B cell (primary cell): ENCODE data around the gene TES. TPM values are rescaled to one million over a fixed set of nuclear protein-coding genes. Genes with fewer than 3 reads are reported as not detected.

Source experiments
- ATAC-seq: fragments of 200-7000 bp; cut with Tn5 transposase; one replicate; pipeline ENCODE4 v1.10.0; 2021; ENCODE audit warnings: low read depth, mild to moderate bottlenecking, moderate number of reproducible peaks, moderate library complexity
- CTCF ChIA-PET: fragments of 350-600 bp; sonication (Branson Sonifier 250); formaldehyde crosslinking; loops from one replicate; lab custom pipeline; 2021; ENCODE audit warnings: antibody characterized with exemption, inconsistent platforms; lab: Charles Lee
- POLR2A ChIA-PET: fragments of 350-600 bp; sonication (Branson Sonifier 250); formaldehyde crosslinking; loops from one replicate; lab custom pipeline; 2021; ENCODE audit warnings: antibody characterized with exemption; lab: Charles Lee
- DNase-seq: peaks from one replicate; pipeline ENCODE4 v3.0.0; 2013
- H2AFZ ChIP-seq: 2 replicates; pipeline ENCODE4 v1.6.1; 2012; ENCODE audit warnings: mild to moderate bottlenecking, low read depth, low read length; ENCODE audit not compliant: insufficient read depth, poor library complexity, severe bottlenecking
- H3K27ac ChIP-seq, 2 donors: 1 replicate in 1 of 2; 2 replicates in 1 of 2; pipeline ENCODE4 v1.5.1; 2012 to 2013; ENCODE audit warnings: low read length in 2 of 2, mild to moderate bottlenecking in 2 of 2, moderate library complexity in 1 of 2
- H3K27me3 ChIP-seq, 4 experiments: fragments of 200-600 bp in 1 of 4; sonication (generic) in 1 of 4; replicated peaks in 1 of 4; 1 replicate in 2 of 4; 2 replicates in 2 of 4; pipeline versions ENCODE4 v1.6.1 to v1.7.0; 2013 to 2016; ENCODE audit warnings: low read length in 3 of 4, mild to moderate bottlenecking in 2 of 4, mixed read lengths in 1 of 4, moderate library complexity in 1 of 4; ENCODE audit not compliant: insufficient read depth in 4 of 4, control insufficient read depth in 3 of 4; ENCODE audit errors: control extremely low read depth in 1 of 4
- H3K36me3 ChIP-seq, 2 experiments: replicated peaks in 1 of 2; 1 replicate in 1 of 2; 2 replicates in 1 of 2; pipeline versions ENCODE4 v1.6.1 to v1.7.1; 2013; ENCODE audit warnings: low read length in 1 of 2; ENCODE audit not compliant: insufficient read depth in 2 of 2, control insufficient read depth in 1 of 2; ENCODE audit errors: control extremely low read depth in 1 of 2, extremely low read depth in 1 of 2
- H3K4me1 ChIP-seq, 2 donors: fragments of 200-600 bp in 1 of 2; sonication (generic) in 1 of 2; 1 replicate in 1 of 2; 2 replicates in 1 of 2; pipeline versions ENCODE4 v1.5.1 to v1.6.1; 2013 to 2017; ENCODE audit warnings: low read length in 2 of 2; ENCODE audit not compliant: control insufficient read depth in 2 of 2, insufficient read depth in 2 of 2
- H3K4me2 ChIP-seq: replicated peaks from 2 replicates; pipeline ENCODE3; 2012; ENCODE audit warnings: mild to moderate bottlenecking, low read depth, low read length; ENCODE audit not compliant: poor library complexity, severe bottlenecking
- H3K4me3 ChIP-seq, 5 experiments: fragments of 200-600 bp in 1 of 5; sonication (generic) in 1 of 5; 1 replicate in 3 of 5; 2 replicates in 2 of 5; pipeline versions ENCODE4 v1.5.1 to v1.7.0; 2011 to 2016; ENCODE audit warnings: low read length in 4 of 5, mild to moderate bottlenecking in 4 of 5, low read depth in 2 of 5, control low read depth in 1 of 5, moderate library complexity in 1 of 5; ENCODE audit not compliant: insufficient read depth in 1 of 5; ENCODE audit errors: control extremely low read depth in 1 of 5, extremely low read depth in 1 of 5
- H3K79me2 ChIP-seq: fragments of 200-600 bp; sonication (generic); one replicate; pipeline ENCODE4 v1.6.0; 2016; ENCODE audit warnings: low read length; ENCODE audit not compliant: control insufficient read depth, insufficient read depth
- H3K9ac ChIP-seq: fragments of 200-600 bp; sonication (generic); 2 replicates; pipeline ENCODE4 v1.6.1; 2017; ENCODE audit warnings: mild to moderate bottlenecking, low read length, moderate library complexity
- H3K9me3 ChIP-seq, 3 donors: one replicate each; pipeline versions ENCODE4 v1.6.1 to v1.7.1; 2013; ENCODE audit warnings: low read length in 2 of 3; ENCODE audit not compliant: control insufficient read depth in 2 of 3, insufficient read depth in 1 of 3; ENCODE audit errors: control extremely low read depth in 1 of 3
- H4K20me1 ChIP-seq: 2 replicates; pipeline ENCODE4 v1.6.0; 2012; ENCODE audit warnings: mild to moderate bottlenecking, low read length; ENCODE audit not compliant: insufficient read depth, control insufficient read depth, poor library complexity, severe bottlenecking
- H3K27ac Mint-ChIP-seq: one replicate; pipeline ENCODE4 v1.8.0; 2021; ENCODE audit warnings: mixed read lengths
- H3K27me3 Mint-ChIP-seq: one replicate; pipeline ENCODE4 v1.8.0; 2021; ENCODE audit warnings: mixed read lengths
- H3K4me1 Mint-ChIP-seq: one replicate; pipeline ENCODE4 v1.8.0; 2021; ENCODE audit warnings: mixed read lengths
- H3K4me3 Mint-ChIP-seq: one replicate; pipeline ENCODE4 v1.8.0; 2021; ENCODE audit warnings: mixed read lengths
- H3K9me3 Mint-ChIP-seq: one replicate; pipeline ENCODE4 v1.8.0; 2022; ENCODE audit warnings: mixed read lengths; ENCODE audit not compliant: insufficient read depth
- EZH2 ChIP-seq: IDR thresholded peaks from 2 replicates; pipeline ENCODE4 v1.6.1; 2012; ENCODE audit warnings: borderline replicate concordance, low read depth, mild to moderate bottlenecking, moderate library complexity, low read length; ENCODE audit not compliant: insufficient read depth, poor library complexity, severe bottlenecking
- WGBS: methylation state at CpG from one replicate; pipeline ENCODE4 v1.1.5; 2013; ENCODE audit warnings: missing lambda C conversion rate; ENCODE audit not compliant: insufficient coverage; 5-methylcytosine and 5-hydroxymethylcytosine counted together
- intact Hi-C: fragments of 100-400 bp; cut with micrococcal nuclease; formaldehyde crosslinking; loops from one replicate; pipeline ENCODE4 v1.10.0; 2022
- polyA plus RNA-seq: library from polyadenylated mRNA; depleted of rRNA; stranded (reverse); fragments of >200 nt; gene quantifications from 2 replicates; pipeline ENCODE4 v1.2.3, GENCODE V29; 2012
- total RNA-seq, 2 donors: library from RNA; stranded (reverse); fragments of 120-200 nt in 1 of 2; gene quantifications; 1 replicate in 1 of 2; 2 replicates in 1 of 2; pipeline versions ENCODE4 v1.2.3 to v1.2.4, GENCODE V29; 2013 to 2022
- TF ChIP-seq, protein P1 (sequence below): fragments of 200-600 bp; IDR thresholded peaks from one replicate; pipeline ENCODE4 v1.8.0; 2022; ENCODE audit warnings: antibody characterized with exemption, mild to moderate bottlenecking

The TES gene
- total and polyA plus RNA-seq, 2 donors (not counting 1 experiment from before 2014, with no cell fraction given), result 55.3 to 62.5 TPM

DNA sequence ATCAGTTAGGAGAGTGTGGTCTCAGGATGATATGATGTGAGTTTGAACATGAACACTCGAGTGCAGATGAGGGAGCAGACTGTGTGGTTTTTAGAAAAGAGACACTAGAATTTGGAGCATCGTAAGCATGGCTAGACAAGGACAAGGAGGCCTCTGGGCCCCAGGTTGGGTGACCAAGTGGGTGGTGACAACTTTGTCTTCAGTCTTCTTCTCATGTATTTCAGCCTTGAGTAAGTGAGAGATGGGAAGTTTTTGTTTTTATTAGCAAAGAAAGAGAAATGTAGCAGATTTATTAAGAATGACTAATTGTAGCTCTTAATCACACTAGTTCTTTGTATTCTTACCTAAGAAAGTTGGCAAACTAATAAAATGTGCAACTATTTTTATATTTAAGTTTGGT is 16.3 kb downstream of the TES start:
- Histone ChIP-seq H3K9ac (no peak overlapping the region), H3K27me3 (no peaks in the 10 kb centered on the region), H3K27ac (no peak overlapping the region), H2AFZ (no peak overlapping the region), H4K20me1 (peaks cover 81% of the 10 kb centered on the region), H3K9me3 (no peaks in the 10 kb centered on the region), H3K4me2 (no peak overlapping the region), H3K79me2 (peaks cover 99% of the 10 kb centered on the region), H3K4me1 (peaks cover 41 to 57% of the 10 kb centered on the region in 2 donors), H3K4me3 (no peak overlapping the region), H3K36me3 (no peaks in the 10 kb centered on the region)
- H3K4me3 Mint-ChIP-seq, result no peak overlapping the region
- H3K27ac Mint-ChIP-seq, result peak overlapping the region; percentile 27
- ATAC-seq, result no peak
- no peak for TF ChIP-seq EZH2
- TF ChIP-seq, protein P1, sequence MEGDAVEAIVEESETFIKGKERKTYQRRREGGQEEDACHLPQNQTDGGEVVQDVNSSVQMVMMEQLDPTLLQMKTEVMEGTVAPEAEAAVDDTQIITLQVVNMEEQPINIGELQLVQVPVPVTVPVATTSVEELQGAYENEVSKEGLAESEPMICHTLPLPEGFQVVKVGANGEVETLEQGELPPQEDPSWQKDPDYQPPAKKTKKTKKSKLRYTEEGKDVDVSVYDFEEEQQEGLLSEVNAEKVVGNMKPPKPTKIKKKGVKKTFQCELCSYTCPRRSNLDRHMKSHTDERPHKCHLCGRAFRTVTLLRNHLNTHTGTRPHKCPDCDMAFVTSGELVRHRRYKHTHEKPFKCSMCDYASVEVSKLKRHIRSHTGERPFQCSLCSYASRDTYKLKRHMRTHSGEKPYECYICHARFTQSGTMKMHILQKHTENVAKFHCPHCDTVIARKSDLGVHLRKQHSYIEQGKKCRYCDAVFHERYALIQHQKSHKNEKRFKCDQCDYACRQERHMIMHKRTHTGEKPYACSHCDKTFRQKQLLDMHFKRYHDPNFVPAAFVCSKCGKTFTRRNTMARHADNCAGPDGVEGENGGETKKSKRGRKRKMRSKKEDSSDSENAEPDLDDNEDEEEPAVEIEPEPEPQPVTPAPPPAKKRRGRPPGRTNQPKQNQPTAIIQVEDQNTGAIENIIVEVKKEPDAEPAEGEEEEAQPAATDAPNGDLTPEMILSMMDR, result no peak
- H3K27me3 Mint-ChIP-seq, result no peaks in the 10 kb centered on the region
- ChIA-PET CTCF (interaction anchor here (0.7 to 4.9 kb wide), 4 partner anchors 9 to 50 kb away, joined by 3 to 30 read pairs (median 18); partner anchors contain the start of gene TES), POLR2A (no interaction called here)
- 92% methylated on average over 2 of the region's 2 CpGs for WGBS
- peaks cover 75% of the 10 kb centered on the region for H3K4me1 Mint-ChIP-seq
- no peak for DNase-seq
- H3K9me3 Mint-ChIP-seq, result no peaks in the 10 kb centered on the region
- intact Hi-C loops, result no loop called here

DNA sequence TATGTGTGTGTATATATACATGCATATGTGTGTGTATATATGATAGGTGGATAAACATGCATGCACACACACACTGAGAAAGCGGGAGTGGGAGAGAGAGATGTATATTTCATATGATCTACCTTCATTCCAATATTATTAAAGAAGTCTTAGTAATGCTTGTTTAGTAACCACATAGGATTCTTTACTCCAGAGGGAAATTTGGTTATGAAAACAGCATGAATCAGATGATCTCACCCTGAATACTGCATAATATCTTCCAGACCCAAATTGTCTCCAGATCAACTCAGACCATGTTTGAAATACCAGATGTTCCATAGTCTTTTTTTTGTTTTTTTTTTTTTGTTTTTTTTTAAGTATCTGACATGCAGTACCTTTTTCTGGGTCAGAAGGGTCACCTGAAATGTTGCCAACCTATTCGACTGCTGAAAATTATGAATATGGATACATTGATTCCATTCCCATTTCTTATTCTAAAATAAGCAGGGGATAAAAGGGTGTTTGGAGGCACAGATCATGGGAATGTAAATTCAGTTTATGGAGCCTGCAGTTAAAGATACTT is 17.4 kb downstream of the TES start:
- CTCF ChIA-PET, result interaction anchor here (1.2 to 10.5 kb wide), 4 partner anchors 9 to 361 kb away, joined by 3 to 497 read pairs (median 8); partner anchors contain the start of gene TES
- Histone ChIP-seq H3K27me3 (no peaks in the 10 kb centered on the region), H3K79me2 (peaks cover 92% of the 10 kb centered on the region), H3K9ac (no peak overlapping the region), H3K36me3 (no peaks in the 10 kb centered on the region), H3K4me3 (no peak overlapping the region), H3K27ac (no peak overlapping the region), H2AFZ (no peak overlapping the region), H4K20me1 (peaks cover 76% of the 10 kb centered on the region), H3K4me2 (no peak overlapping the region), H3K9me3 (no peaks in the 10 kb centered on the region), H3K4me1 (peaks cover 37 to 50% of the 10 kb centered on the region in 2 donors)
- intact Hi-C loops, result no loop called here
- TF ChIP-seq, protein P1, result no peak
- no peak for TF ChIP-seq EZH2
- ATAC-seq, result no peak
- no CpG with 5 or more reads among the region's 2 CpGs for WGBS
- Mint-ChIP-seq H3K4me3 (no peak overlapping the region), H3K27ac (no peak overlapping the region), H3K4me1 (peaks cover 74% of the 10 kb centered on the region), H3K9me3 (no peaks in the 10 kb centered on the region), H3K27me3 (no peaks in the 10 kb centered on the region)
- POLR2A ChIA-PET, result no interaction called here
- no peak for DNase-seq
